IPS DF 4.7 (cell line): ENCODE data around the gene U2AF2.

Experiments used
- DNase-seq: peaks from one replicate; pipeline ENCODE4 v3.0.0-alpha.2; 2013; ENCODE audit warnings: low spot score; ENCODE audit errors: extremely low read depth

The U2AF2 gene

GRCh38 chr19:55674841-55675660 lies 20.2 kb downstream of the U2AF2 start, which contains the start of gene EPN1:
EPN1 (plus strand) TSS chr19:55675226; CDS start chr19:55678628, 3,402 bp downstream.
- DNase-seq, result peak; percentile 56

GRCh38 chr19:55675661-55676354 lies 21.0 kb downstream of the U2AF2 start:
- DNase-seq, result no peak

GRCh38 chr19:55676383-55676782 lies 21.5 kb downstream of the U2AF2 start:
- no peak for DNase-seq

GRCh38 chr19:55676889-55677505 lies 22.2 kb downstream of the U2AF2 start:
- DNase-seq, result no peak

- DNase-seq, result no peak
Measured at GRCh38 chr19:55677572-55678028, 22.8 kb downstream of the U2AF2 start.

GRCh38 chr19:55678121-55678671 lies 23.4 kb downstream of the U2AF2 start:
- no peak for DNase-seq

- DNase-seq, result no peak
Measured at GRCh38 chr19:55679343-55680257, 24.8 kb downstream of the U2AF2 start.

GRCh38 chr19:55680339-55681130 lies 25.7 kb downstream of the U2AF2 start:
- DNase-seq, result no peak

GRCh38 chr19:55681131-55682092 lies 26.6 kb downstream of the U2AF2 start:
- no peak for DNase-seq

GRCh38 chr19:55683449-55684261 lies 28.8 kb downstream of the U2AF2 start:
- no peak for DNase-seq

GRCh38 chr19:55684946-55685681 lies 30.3 kb downstream of the U2AF2 start:
- no peak for DNase-seq

GRCh38 chr19:55685776-55686175 lies 30.9 kb downstream of the U2AF2 start:
- DNase-seq, result no peak

GRCh38 chr19:55686311-55687050 lies 31.6 kb downstream of the U2AF2 start:
- DNase-seq, result no peak

- no peak for DNase-seq
Measured at GRCh38 chr19:55687281-55688201, 32.7 kb downstream of the U2AF2 start.

- no peak for DNase-seq
Measured at GRCh38 chr19:55688422-55689218, 33.8 kb downstream of the U2AF2 start.
